ENCODE data around the gene NUP205.

NUP205 gene

GRCh38 chr7:135648235-135648634, 90.5 kb downstream of the NUP205 start:
- POLR2A ChIA-PET: no interaction called here
- DNase-seq (ENCODE audit: low read depth, low spot score): no peak
- no peak for TF ChIP-seq CTCF (IDR thresholded peaks at IDR 0.05; ENCODE audit: insufficient read depth, low read length, missing control alignments)
- CTCF ChIA-PET: interaction anchor here (1.9 to 14.1 kb wide), 4 partner anchors 12 to 371 kb away, joined by 4 to 346 read pairs (median 229); partner anchors contain the start of gene STMP1
- no peak overlapping the region for H3K4me3 ChIP-seq (ENCODE audit: low read depth, low read length)

- no peak overlapping the region; the same call in 1 of the 2 replicates for H3K4me3 ChIP-seq (ENCODE audit: low read depth, low read length)
- peak; percentile 51 for DNase-seq (ENCODE audit: low read depth, low spot score)
- ChIA-PET POLR2A (interaction anchor here (1.5 kb wide), 1 partner anchor 12 kb away, joined by 5 read pairs; the partner anchor contains the start of gene STMP1), CTCF (interaction anchor here (0.6 to 14.1 kb wide), 7 partner anchors 9 to 373 kb away, joined by 3 to 346 read pairs (median 4); partner anchors contain the start of gene STMP1)
- no peak for TF ChIP-seq CTCF (IDR thresholded peaks at IDR 0.05; ENCODE audit: insufficient read depth, low read length, missing control alignments)
Observed at GRCh38 chr7:135650831-135651573, 93.3 kb downstream of the NUP205 start.

- POLR2A ChIA-PET: no interaction called here
- TF ChIP-seq CTCF (IDR thresholded peaks at IDR 0.05; ENCODE audit: insufficient read depth, low read length, missing control alignments): no peak
- H3K4me3 ChIP-seq (ENCODE audit: low read depth, low read length): no peak overlapping the region
- DNase-seq (ENCODE audit: low read depth, low spot score): no peak
- CTCF ChIA-PET: interaction anchor here (0.8 to 14.1 kb wide), 5 partner anchors 8 to 376 kb away, joined by 3 to 346 read pairs (median 5); partner anchors contain the start of gene STMP1
Observed at GRCh38 chr7:135653340-135654080, 95.8 kb downstream of the NUP205 start.

GRCh38 chr7:135658564-135658963, 100.8 kb downstream of the NUP205 start:
- ChIA-PET CTCF (interaction anchor here (1.6 to 10.9 kb wide), 3 partner anchors 10 to 377 kb away, joined by 3 to 139 read pairs (median 24); no protein-coding TSS in a partner anchor), POLR2A (no interaction called here)
- H3K4me3 ChIP-seq (ENCODE audit: low read depth, low read length): no peak overlapping the region
- no peak for DNase-seq (ENCODE audit: low read depth, low spot score)
- TF ChIP-seq CTCF (IDR thresholded peaks at IDR 0.05; ENCODE audit: insufficient read depth, low read length, missing control alignments): no peak

GRCh38 chr7:135659159-135659846, 101.6 kb downstream of the NUP205 start:
- H3K4me3 ChIP-seq (ENCODE audit: low read depth, low read length): no peak overlapping the region
- no peak for TF ChIP-seq CTCF (IDR thresholded peaks at IDR 0.05; ENCODE audit: insufficient read depth, low read length, missing control alignments)
- CTCF ChIA-PET: interaction anchor here (0.9 to 10.9 kb wide), 6 partner anchors 11 to 384 kb away, joined by 3 to 139 read pairs (median 24); no protein-coding TSS in a partner anchor
- POLR2A ChIA-PET: no interaction called here
- no peak for DNase-seq (ENCODE audit: low read depth, low spot score)
